Right lung (tissue), 5 donors: ENCODE measurements around the gene RPL11. TPM values are rescaled to one million over a fixed set of nuclear protein-coding genes. Genes with fewer than 3 reads are reported as not detected.
"Not testable (repeated sequence)": the region's sequence is repeated elsewhere in the genome, so short reads cannot be mapped to it uniquely, and the experiment has no call there.

Experiments used
- DNase-seq, 2 donors: peaks; one replicate each; pipeline ENCODE4 v3.0.0-alpha.2; 2013
- polyA plus RNA-seq, 5 donors: library from polyadenylated mRNA; unstranded; fragments of 120-200 nt; gene quantifications; one replicate each; pipeline versions ENCODE4 v1.2.1 to v1.2.3, GENCODE V29; 2013; ENCODE audit warnings: inconsistent platforms in 1 of 5, low replicate concordance in 1 of 5; ENCODE audit not compliant: insufficient read length in 5 of 5, insufficient read depth in 1 of 5

RPL11 gene
- polyA plus RNA-seq, 5 donors = 2,753 to 3,538 (median 2,785) TPM

GRCh38 chr1:23720256-23720995 is 28.8 kb downstream of the RPL11 start:
- DNase-seq = no peak

GRCh38 chr1:23722652-23723051 is 31.0 kb downstream of the RPL11 start:
- no peak for DNase-seq

DNA sequence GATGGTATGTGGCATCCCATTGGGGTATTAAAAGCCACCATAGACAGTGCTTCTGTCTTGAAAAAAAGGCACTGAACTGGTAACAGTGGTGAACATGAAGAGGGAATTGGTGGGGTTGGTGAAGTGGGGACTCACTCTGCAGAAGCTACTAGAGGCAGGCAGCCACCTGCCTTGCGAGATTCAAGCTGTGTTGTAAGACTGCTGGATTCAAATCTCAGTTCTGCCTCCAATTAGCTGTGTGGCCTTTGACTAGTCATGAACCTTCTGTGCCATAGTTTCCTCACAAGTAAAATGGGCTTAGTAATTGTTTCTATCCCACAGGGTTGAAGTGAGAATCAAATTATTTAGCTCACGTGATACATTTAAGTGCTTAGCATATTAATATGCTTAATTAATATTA is 35.1 kb downstream of the RPL11 start:
- DNase-seq = no peak

- peak; percentile 85 to 91 for DNase-seq
Observed at GRCh38 chr1:23727362-23727811, 35.8 kb downstream of the RPL11 start.

DNA sequence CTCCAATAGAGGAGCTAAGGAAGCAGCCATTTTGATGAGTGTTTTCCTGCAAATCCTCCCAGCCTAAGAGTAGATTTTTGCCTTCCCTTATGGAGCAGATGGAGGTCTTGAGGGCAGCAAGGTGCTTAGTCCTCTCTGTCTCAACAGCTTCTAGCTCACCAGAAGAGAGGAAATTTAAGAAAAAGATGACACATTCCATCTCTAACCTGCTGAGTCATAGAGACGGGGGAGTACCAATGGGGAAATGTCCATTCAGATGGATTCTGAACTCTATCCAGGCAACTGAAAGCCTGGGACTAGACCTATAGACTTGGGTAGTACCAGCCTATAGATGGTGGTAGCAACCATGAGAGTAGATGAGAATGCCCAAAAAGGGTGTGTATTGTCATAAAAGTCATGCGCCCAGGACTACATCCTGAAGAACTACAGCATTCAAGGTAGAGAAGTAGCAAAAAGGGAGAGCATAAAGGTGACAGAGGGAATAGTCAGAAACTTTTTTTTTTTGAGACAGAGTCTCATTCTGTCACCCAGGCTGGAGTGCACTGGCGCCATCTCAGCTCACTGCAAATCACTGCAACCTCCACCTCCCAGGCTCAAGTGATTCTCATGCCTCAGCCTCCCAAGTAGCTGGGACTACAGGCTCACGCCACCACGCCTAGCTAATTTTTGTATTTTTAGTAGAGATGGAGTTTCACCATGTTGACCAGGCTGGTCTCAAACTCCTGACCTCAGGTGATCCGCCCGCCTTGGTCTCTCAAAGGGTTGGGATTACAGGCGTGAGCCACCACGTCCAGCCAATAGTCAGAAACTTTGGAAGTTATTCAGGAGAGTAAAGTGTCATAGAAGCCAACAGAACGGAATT is 41.0 kb downstream of the RPL11 start:
- no peak for DNase-seq

GRCh38 chr1:23733281-23733680 is 41.7 kb downstream of the RPL11 start:
- not testable (repeated sequence) for DNase-seq

DNA sequence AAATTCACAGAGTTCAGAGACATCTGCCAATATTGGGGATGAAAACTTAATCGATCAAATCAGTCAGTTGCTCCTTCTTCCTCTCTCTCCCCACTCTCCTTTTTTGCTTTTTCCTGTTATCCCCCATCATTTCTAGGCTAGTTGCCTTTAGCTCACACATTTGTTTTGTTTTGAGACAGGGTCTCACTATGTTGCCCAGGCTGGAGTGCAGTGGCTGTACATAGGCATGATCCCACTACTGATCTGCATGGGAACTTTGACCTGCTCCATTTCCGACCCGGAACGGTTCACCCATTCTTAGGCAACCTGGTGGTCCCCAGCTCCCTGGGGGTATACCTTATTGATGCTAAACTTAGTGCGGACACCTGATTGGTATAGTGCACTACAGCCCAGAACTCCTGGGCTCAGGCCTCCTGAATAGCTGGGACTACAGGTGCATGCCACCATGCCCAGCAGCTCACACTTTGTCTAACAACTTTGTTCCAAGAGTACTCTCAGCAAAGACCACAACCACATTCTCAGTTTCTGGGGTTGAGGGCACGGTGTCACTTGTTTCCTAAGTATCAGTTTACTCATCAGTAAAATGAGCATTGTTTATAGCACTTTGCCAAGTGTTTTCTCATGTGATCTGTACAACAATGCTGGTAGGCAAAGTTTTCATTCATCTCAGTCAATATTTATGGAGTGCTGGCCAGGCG is 45.0 kb downstream of the RPL11 start:
- DNase-seq = no peak

DNA sequence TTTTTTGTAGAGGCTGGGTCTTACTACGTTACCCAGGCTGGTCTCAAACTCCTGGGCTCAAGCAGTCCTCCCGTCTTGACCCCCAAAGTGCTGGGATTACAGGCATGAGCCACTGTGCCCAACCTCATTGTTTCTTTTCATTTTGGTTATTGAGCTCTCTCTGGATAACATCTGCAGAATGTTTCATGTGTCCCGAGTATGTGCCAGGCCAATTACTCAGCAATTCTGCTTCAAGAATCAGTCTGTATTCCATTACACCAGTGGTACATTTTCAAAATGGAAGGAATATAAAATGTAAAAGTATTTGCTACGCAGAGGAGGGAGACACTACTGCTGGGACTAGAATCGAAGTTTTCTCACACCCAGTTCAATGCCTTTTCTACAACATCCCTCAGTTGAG is 50.0 kb downstream of the RPL11 start:
- DNase-seq = no peak

- peak in 1 of 2 donors; percentile 34 for DNase-seq
Observed at GRCh38 chr1:23742670-23743286, 51.2 kb downstream of the RPL11 start.

- DNase-seq = peak; percentile 75 to 81
Observed at GRCh38 chr1:23743287-23744152, 51.9 kb downstream of the RPL11 start, which contains the start of gene ELOA. TSS of gene ELOA (plus strand) at chr1:23743471. CDS start at chr1:23743504, 33 bp downstream.

- DNase-seq = no peak
Observed at GRCh38 chr1:23745515-23745914, 53.9 kb downstream of the RPL11 start.

Other genes with a start within 250 kb of the RPL11 start
- 10 to 100 TPM; 37.7 to 47.9 (median 43.1) TPM for gene ASAP3, start 207.6 kb upstream of the RPL11 start, polyA plus RNA-seq
- 1 to 10 TPM; 3.2 to 5.5 (median 3.7) TPM for gene E2F2, start 160.6 kb upstream of the RPL11 start, polyA plus RNA-seq
- 100 to 1,000 TPM; 156 to 210 (median 168) TPM for gene ID3, start 132.3 kb upstream of the RPL11 start, polyA plus RNA-seq
- gene ELOA, start 51.7 kb downstream of the RPL11 start, polyA plus RNA-seq = 10 to 100 TPM; 39.1 to 45.6 (median 40.7) TPM
- 10 to 100 TPM; 52.7 to 70.2 (median 60.2) TPM for gene PITHD1, start 86.6 kb downstream of the RPL11 start, polyA plus RNA-seq
- gene LYPLA2, start 99.3 kb downstream of the RPL11 start, polyA plus RNA-seq = 10 to 100 TPM; 37.0 to 63.6 (median 48.0) TPM
- 10 to 100 TPM; 12.4 to 23.3 (median 15.9) TPM for gene GALE, start 108.9 kb downstream of the RPL11 start, polyA plus RNA-seq
- 10 to 100 TPM; 32.3 to 38.6 (median 32.8) TPM for gene HMGCL, start 133.6 kb downstream of the RPL11 start, polyA plus RNA-seq
- 10 to 100 TPM; 22.0 to 29.9 (median 23.7) TPM for gene FUCA1, start 176.5 kb downstream of the RPL11 start, polyA plus RNA-seq
- gene CNR2, start 221.6 kb downstream of the RPL11 start, polyA plus RNA-seq = under 1 TPM; 0.05 to 0.18 (median 0.14) TPM